ENCODE data around the gene ATP5F1D.

ATP5F1D gene

DNA sequence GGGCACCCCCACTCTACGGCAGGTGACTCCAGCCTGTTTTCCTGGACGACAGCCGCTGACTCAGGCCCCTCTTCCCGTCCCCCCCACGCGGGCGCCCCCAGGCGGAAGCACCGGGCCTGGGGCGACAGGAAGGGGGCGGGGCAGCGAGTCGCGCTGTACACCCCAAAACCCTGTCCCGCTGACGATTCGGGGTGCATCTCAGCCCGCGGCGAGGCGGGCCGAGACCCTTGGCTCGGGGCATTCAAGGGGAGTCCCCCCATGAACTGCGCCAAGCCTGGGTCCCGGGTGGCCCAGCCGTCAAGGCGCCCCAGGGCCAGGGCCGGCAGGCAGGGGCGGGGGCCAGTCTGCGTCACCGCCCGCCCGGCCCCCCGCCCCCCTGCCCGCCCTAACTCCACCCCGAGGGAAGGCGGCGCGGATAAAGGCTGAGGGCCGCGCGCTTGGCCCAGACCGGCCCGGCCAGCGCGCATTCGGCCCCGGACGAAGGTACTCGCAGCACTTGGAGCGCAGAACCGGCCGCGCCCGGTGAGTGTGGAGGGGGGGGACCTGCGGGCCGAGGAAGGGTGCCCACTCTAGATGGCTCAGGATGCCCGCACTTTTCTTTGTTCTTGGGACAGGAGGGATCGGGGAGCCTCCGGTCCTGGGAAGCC lies 6.7 kb downstream of the ATP5F1D start, which contains the start of gene MIDN:
TSS of gene MIDN (plus strand) at position 445 of the 647 bp plus-strand sequence. CDS start 1,714 bp downstream, outside the sequence.
- peak; percentile 78 to 86 for DNase-seq

DNA sequence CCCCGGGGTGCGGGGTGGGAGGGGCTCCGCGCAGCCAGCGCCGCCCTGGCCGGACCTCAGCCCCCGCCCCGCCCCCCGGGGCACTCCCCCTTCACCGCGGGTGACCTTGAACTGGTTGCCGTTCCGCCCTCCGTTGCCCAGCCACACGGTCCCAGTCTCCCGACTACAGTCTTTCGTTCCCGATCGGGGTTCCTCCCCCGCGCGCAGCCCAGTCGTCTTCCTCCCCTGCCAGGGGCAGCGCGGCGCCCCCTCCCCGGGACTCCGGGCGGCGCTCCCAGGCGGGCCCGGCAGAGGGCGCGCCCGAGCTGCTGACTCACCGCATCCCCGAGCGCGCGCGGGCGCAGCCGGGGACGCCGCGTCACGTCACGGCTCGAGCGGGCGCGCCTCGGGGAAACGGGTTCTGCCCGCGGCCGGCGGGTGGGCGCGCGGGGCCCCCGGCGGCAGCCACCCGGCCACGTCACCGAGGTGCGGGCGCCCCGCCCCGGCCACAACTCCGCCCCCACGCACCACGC lies 7.3 kb downstream of the ATP5F1D start:
- DNase-seq = peak; percentile 71 to 82

DNA sequence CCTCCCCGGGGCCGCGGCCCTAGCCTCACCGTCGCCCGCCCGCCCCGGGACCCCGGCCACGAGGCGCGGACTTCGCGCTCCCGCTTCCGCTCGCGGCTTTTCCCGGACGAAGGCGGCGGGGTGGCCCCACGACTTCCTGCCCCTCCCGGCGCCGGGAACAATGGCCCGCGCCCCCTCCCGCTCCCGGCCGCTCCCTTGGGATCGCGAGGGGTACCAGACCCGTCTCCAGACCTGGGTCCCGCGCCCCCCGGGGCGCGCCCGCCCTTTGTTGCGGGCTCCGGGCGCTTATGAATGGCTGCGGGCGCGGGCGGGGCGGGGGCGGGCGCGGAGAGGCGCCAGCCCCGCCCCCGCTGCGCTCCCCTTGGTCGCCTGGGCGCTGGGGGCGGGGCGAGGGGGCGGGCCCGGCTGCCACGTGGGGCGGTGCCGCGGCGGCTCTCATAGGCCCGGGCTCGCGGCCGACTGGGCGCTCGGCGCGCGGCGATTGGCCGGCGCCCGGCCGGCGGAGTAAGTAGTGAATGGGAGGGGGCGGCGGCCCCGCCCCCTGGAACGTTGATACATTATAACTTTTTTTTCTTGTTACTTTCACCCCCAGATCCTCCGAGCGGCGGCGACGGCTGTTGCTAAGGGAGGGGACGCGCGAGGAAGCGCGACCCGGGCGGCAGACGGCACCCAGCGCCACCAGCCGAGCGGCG lies 7.9 kb downstream of the ATP5F1D start:
- DNase-seq = peak; percentile 92 to 95

DNA sequence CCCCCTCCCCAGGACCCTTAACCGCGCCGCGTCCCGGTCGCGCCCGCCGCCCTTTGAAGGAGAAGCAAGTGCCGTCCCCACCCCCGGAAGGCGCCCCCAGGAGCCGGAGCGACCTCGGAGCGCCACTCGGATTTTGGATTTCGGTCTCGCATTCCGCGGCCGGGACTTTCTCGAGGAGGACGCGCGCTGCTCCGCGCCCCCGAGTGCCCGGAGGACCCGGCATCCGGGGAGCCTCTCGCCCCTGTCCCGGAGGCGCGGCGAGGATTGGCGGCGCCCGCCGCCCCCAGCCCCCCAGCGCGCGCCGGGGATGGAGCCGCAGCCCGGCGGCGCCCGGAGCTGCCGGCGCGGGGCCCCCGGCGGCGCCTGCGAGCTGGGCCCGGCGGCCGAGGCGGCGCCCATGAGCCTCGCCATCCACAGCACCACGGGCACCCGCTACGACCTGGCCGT lies 8.5 kb downstream of the ATP5F1D start:
- DNase-seq = no peak

DNA sequence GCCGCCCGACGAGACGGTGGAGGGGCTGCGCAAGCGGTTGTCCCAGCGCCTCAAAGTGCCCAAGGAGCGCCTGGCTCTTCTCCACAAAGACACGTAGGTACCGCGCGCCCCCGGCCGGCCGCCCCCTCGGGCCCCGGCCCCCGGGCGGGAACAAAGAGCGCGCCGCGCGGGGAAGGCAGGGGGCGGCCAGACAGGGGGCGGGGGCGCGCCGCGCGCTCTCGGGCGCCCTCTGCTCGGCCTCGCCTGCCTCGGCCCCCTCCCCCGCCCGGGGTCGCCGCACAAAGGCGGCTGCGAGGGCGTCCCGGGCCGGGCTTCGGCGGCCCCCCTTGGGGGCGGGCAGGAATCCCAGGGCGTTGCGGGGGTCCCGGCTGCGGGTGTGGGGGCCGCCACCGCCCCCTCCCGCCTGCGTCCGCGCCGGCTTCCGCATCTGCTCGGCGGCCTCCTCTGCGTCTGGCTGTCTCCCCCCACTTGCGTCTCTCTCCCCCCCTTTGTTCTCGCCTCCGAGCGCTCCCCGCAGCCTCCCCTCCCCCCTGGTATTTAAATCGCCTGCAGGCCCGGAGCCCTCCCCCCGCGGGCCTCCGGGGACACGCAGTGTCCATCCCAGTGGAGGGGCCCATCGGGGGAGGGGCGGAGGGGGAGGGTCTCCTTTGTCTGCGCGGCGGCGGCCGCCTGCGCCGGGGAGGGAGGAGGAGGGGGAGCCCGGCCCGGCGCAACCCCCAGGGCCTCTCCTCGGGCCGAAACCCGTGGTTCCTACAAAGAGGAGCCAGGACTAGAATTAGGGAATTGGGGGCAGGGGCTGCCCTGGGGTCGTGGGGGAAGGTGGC lies 9.1 kb downstream of the ATP5F1D start:
- no peak for DNase-seq

DNA sequence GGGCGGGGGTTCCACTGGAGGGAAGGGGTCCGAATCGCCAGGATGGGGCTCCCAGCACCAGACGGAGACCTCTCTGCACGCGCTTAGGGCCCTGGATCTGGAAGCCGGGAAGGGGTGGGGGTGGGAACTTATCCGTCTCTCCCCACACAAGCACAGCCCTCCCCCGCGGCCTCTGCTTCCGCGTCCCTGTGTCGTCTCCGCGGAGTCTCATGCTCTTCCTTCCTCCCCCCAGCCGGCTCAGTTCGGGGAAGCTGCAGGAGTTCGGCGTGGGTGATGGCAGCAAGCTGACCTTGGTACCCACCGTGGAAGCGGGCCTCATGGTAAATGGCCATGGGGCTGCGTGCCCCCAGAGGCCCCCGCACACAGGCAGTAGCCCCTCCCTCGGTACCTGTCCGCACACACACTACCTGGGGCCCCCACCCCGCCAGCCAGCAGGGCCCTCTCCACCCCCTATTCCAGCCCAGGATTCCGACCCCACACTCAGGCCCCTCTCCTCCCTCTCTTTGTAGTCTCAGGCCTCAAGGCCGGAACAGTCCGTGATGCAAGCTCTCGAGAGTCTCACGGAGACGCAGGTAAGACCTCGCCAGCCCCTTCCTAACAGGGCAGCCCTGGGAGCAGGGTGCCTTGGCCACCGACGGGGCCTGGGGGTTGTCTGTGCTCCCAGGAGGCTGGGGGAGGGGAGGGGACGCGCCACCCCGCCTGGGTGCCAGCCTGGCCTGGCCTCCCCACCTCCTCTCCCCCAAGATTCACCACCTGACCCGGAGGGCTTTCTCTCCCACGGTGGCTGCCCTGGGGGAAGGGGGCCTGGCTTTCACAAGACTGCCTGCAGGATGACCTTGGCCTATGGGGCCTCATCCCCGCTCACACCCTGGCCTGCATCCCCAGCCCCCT lies 10.0 kb downstream of the ATP5F1D start:
- peak; percentile 92 to 95 for DNase-seq

DNA sequence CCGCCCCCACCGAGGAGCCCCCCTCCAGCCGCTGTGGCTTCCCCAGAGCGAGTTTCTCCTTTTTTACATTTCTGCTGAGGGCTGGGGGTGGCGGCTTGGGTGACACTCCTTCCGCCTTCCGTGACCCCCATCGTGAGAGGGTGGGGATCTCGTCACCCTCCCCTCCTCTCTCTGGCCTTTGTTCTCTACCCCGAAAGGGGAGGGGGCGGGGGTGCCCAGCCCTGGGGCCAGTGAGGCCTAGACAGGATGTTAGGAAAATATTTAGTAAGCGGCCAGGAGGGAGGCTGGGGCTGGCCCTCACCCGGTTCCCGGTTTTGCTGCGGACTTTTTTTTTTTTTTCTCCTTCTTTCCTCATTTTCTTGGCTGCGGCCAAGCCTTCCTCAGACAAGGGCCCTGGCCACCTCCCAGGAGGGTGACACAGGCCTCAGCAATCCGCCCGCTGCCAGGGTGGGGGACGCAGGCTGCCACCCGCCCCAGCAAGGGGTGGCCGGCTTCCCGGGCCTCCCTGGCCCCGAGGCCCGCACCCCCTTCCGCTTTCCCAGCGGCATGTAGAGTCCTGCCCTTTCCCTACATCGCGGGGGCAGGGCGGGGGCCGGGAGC lies 10.8 kb downstream of the ATP5F1D start:
- DNase-seq = peak; percentile 90 to 94

DNA sequence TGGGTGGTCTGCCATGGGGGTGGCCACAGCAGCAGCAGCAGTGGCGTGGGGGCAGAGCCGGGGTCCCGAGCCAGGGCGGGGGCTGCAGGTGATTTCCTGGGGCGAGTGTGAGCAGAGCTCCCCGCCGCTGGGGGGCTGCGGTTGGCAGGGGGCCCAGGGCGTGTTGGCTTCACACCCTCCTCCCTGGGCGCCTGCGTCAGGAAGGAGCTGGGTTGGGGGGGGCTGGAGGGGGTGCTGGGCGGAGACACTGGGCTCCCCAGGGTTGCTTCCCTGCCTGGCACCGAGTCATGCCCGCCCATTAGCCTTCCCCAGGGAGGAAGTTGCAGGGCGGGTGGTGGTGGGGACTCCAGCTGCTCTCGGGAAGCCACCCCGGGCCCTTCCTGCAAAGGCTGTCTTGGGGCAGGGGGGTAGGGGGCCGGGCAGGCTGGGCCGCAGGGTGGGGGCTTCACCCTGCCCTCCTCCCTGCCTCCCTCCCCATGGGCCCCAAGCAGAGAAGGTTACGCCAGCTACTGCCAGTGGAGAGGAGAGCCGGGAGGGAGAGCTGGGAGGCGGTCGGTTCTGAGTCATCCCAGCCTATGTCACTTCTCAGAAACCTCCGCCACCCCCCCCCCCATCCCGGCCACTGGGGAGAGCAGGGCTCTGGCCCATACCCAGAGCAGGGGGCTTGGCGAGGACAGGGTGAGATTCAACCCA lies 11.4 kb downstream of the ATP5F1D start:
- peak; percentile 93 to 94 for DNase-seq

DNA sequence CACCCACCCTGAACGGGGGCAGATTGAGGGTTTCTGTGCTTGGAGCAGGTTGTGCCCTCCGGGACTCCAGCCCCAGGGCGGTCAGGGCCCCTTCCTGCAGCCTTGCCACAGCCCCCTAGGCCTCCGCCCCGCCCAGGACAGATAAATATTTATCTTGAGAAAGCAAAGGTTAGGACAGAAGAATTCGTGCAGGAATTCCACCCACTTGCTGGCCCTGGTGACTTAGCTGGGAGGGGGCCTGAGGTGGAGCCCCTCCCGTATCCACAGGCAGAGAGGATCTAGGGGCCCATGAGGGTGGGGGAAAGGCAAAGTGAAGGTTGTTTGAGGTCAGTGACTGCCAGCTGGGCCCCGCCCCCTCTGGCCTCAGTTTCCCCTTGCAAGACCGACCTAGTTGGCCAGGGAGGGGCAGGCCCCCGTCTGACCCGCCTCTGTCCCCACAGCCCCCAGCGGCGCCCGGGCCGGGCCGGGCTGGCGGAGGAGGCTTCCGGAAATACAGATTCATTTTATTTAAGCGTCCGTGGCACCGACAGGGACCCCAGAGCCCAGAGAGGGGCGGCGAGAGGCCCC lies 12.0 kb downstream of the ATP5F1D start:
- no peak for DNase-seq

DNA sequence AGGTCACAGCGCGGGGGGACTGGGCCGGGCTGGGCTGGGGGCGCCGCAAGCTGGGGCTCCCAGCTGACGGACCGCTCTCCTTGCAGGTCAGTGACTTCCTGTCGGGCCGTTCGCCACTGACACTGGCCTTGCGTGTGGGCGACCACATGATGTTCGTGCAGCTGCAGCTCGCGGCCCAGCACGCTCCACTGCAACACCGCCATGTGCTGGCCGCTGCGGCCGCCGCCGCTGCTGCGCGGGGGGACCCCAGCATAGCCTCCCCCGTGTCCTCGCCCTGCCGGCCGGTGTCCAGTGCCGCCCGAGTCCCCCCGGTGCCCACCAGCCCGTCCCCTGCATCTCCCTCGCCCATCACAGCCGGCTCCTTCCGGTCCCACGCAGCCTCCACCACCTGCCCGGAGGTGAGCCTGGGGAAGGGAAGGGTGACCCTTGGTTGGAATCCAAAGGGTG lies 12.6 kb downstream of the ATP5F1D start:
- no peak for DNase-seq

DNA sequence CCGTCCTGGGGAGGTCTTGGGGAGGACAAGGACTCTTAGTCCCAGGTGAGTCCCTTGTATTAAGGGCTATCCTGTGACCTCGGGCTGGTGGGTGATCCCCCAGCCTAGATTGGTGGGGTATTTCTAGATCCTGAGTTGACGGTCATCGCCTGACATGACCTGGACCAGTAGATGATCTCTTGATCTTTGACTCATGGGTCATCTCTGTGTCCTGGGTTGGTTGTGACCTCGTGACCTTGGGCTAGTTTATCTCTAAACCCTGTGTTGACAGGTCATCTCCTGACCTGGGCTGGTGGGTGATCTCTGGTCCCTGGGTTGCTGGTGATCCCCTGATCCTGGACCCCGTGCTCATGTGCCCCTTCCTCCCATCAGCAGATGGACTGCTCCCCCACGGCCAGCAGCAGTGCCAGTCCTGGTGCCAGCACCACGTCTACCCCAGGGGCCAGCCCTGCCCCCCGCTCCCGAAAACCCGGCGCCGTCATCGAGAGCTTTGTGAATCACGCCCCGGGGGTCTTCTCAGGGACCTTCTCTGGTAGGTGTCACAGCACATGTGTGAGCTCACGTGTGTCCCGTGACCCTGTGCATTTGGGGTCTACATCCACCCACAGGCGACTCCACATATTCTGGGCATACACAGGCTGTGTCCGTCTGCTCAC lies 13.1 kb downstream of the ATP5F1D start:
- no peak for DNase-seq

DNA sequence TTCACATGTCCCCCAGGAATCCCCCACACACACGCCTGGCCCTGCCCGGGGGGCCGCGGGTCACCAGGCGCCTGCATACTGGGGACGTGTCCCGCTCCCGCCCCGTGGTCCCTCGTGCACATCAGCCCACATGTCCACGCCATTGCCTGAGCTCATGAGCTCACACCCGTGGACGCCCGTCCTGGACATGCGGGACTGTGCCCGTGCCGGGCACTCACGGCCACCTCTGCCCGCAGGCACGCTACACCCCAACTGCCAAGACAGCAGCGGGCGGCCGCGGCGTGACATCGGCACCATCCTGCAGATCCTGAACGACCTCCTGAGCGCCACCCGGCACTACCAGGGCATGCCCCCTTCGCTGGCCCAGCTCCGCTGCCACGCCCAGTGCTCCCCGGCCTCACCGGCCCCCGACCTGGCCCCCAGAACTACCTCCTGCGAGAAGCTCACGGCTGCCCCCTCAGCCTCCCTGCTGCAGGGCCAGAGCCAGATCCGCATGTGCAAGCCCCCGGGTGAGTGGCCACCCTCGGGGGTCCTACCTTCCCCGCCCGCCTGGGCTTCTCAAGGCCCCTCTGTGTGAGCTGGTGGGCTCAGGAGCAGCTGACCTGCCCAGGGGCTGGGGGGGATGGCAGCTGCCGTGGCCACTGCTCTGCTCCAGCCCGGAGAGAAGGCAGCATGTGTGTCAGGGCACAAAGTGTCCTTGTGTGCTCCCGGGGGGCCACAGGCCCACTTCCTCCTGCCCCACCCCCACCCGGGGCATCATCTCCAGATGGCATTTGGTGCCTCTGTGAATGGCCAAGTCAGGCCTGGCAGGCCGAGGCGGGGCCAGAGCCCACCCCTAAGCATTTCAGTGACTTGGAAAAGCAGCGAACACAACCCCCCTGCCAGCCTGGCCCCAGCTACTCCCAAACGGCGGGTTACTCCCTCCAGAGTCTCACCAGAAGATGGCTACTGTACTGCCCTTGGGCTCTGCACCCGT lies 13.9 kb downstream of the ATP5F1D start:
- DNase-seq = no peak

DNA sequence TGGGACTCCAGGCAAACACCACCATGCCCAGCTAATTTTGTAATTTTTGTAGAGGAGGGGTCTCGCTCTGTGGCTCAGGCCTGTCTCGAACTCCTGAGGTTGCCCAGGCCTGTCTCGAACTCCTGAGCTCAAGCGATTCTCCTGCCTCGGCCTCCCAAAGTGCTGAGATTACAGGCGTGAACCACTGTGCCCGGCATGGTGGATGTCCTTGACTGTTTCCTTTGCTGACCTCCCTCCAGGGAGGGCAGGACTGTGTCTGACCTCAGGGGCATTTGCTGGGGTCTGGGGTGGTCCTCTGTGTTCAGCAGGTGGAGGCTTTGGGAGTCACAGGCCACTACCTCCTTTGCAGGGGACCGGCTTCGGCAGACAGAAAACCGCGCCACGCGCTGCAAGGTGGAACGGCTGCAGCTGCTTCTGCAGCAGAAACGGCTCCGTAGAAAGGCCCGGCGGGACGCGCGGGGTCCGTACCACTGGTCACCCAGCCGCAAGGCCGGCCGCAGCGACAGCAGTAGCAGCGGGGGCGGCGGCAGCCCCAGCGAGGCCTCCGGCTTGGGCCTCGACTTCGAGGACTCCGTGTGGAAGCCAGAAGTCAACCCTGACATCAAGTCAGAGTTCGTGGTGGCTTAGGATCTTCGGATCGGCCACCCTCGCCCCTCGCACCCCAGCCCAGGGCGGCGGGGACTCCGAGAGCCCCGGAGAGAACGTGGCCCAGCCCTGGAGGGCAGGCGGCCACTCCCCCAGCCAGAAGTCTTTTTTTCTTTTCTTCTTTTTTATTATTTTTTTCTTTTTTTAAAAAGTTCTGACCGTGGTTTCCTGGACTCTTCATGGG lies 15.3 kb downstream of the ATP5F1D start:
- no peak for DNase-seq

DNA sequence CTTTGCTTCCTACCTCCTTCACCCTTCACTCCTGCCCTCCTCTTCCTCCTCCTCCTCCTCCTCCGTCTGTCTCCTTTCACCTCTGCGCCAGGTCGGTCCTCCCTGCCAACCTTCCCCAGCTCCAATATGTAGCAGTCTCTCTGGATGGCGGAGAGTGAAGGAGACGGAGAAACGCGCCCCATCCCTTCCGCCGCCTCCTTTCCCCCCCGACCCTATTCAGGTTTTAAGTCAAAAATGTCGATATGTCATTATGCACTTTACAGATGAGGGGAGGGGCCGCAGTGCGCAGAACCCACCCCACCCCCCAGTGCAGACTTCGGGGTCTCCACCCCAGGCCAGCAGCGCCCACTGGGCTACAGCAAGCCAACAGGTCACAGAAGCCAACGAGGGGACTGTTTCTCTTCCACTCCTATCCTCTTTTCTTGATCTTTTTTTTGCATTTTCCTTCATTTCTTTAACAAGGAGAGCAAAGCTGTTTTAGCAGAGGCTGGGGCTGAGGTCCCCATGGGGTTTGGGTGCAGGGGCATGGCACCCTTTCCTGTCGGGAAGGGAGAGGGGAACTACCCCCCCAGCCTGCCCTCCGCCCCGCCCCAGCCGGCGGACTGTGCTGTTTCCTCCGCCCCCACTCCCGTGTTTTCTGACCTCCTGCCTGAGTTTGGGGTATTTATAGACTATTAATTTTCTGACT lies 16.1 kb downstream of the ATP5F1D start:
- no peak for DNase-seq

DNA sequence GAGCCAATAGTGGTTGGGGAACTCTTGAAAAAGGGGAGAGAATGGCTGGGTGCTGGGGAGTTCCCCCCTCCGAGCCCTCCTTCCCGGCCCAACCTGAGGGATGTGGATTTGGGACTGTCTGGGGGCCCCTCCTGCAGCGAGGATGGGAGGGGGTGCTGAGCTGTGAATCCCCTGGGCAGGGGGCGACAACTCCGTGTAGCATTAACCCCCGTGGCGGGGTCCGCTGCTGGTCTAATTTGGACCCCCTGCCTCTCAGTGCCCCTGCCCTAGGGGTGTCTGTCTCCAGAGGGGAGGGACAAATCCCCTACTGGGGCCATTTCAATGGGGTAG lies 16.6 kb downstream of the ATP5F1D start:
- DNase-seq = no peak

DNA sequence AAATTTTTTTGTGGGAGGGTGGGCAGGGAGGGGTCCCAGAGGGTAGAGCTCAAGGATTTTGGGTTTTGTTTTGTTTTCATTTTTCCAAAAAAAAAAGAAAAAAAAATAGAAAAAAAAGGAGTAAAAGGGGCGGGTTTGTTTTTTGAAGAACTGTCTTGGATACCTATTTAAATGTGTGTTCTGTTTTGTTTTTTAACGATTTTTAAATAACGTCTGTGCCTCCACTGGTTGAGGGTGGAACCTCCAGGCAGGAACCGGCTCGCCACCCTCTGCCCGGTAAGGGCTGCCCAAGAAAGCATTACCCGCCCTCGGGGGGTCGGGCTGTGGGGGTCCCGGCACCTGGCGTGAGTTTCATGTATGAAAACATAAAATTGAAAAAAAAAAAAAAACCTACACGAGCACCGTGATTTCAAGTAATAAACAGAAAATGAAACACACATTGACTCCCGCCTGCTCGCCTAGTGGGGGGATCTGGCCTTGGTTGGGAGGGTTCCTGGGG lies 17.2 kb downstream of the ATP5F1D start:
- DNase-seq = no peak

DNA sequence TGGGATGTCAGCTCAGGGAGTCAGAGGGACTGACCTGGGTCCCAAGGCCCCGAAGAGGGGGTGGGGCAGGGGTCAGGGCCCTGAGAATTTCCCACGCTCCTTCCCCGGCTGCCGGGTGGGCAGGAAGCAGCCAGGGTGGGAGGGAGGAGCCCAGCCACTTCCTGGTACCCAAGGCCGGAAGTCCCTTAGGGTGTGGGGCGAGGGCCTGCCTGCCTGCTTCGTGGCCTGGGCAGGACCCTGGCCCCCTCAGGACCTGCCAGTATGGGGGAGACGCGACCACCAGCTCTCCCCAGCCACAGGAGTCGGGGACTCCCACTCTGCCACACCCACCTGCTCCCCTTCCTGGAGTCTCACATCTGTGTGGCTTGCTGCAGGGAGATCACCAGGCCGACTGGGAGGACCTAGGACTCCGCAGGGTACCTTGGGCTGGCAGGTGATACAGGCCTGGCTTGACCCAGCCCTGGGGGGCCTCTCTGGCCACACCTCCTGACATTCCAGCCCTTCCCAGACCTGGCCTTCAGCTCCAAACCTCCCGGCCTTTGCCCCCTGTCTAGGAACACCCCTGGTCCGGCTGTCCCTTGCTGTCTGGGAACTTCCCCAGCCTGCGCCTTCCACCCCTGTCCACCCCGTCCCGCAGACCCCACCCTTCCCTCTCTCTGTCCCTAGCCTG lies 17.8 kb downstream of the ATP5F1D start:
- peak in 1 of 2 donors; percentile 43 for DNase-seq

Data from inflammatory macrophage treated with lipopolysaccharide for 1 hour (primary cell).